OCI-LY1 (cell line): ENCODE data around the gene CLDN17.

ENCODE experiments used
- EZH2 ChIP-seq: fragments of 200-600 bp; sonication (generic), shearing (Covaris generic); IDR thresholded peaks from 2 replicates; pipeline ENCODE4 v1.8.0; 2017; ENCODE audit warnings: borderline replicate concordance, mixed run types, mild to moderate bottlenecking, antibody characterized with exemption, low read length, moderate library complexity, mixed read lengths
- TF ChIP-seq, protein P1 (sequence below): fragments of 200-600 bp; sonication (generic), shearing (Covaris generic); IDR thresholded peaks from 2 replicates; pipeline ENCODE4 v1.5.1; 2017; ENCODE audit warnings: mild to moderate bottlenecking, antibody characterized with exemption, low read length, moderate library complexity, mixed read lengths

- TF ChIP-seq, protein P1, sequence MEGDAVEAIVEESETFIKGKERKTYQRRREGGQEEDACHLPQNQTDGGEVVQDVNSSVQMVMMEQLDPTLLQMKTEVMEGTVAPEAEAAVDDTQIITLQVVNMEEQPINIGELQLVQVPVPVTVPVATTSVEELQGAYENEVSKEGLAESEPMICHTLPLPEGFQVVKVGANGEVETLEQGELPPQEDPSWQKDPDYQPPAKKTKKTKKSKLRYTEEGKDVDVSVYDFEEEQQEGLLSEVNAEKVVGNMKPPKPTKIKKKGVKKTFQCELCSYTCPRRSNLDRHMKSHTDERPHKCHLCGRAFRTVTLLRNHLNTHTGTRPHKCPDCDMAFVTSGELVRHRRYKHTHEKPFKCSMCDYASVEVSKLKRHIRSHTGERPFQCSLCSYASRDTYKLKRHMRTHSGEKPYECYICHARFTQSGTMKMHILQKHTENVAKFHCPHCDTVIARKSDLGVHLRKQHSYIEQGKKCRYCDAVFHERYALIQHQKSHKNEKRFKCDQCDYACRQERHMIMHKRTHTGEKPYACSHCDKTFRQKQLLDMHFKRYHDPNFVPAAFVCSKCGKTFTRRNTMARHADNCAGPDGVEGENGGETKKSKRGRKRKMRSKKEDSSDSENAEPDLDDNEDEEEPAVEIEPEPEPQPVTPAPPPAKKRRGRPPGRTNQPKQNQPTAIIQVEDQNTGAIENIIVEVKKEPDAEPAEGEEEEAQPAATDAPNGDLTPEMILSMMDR = no peak
- TF ChIP-seq EZH2 = no peak
These were observed 40.1 kb upstream of the CLDN17 start for GRCh38 chr21:30206551-30207251.
